HG02610 (cell line): ENCODE results near the gene CD276.
"Not testable (repeated sequence)": the region's sequence is repeated elsewhere in the genome, so short reads cannot be mapped to it uniquely, and the experiment has no call there.

Experiments used
- ATAC-seq: cut with Tn5 transposase; IDR thresholded peaks from one replicate; pipeline ENCODE4 v1.9.1; 2021; ENCODE audit warnings: mild to moderate bottlenecking, moderate library complexity; ENCODE audit not compliant: unreplicated experiment

The CD276 gene

GRCh38 chr15:73683777-73684580, at the start of gene CD276:
Gene CD276, plus strand, starts transcription at chr15:73684383. Its CDS starts 15,257 bp downstream, at chr15:73699640.
- no peak for ATAC-seq

GRCh38 chr15:73637527-73637926, 46.7 kb upstream of the CD276 start:
- ATAC-seq = no peak

GRCh38 chr15:73639464-73639863, 44.7 kb upstream of the CD276 start:
- ATAC-seq = not testable (repeated sequence)

GRCh38 chr15:73647259-73648013, 36.7 kb upstream of the CD276 start:
- ATAC-seq = no peak

GRCh38 chr15:73648014-73648295, 36.2 kb upstream of the CD276 start:
- ATAC-seq = no peak

- ATAC-seq = no peak
Observed at GRCh38 chr15:73650416-73651126, 33.6 kb upstream of the CD276 start.

- ATAC-seq = no peak
Observed at GRCh38 chr15:73654659-73655058, 29.5 kb upstream of the CD276 start.

- ATAC-seq = no peak
Observed at GRCh38 chr15:73655724-73656123, 28.5 kb upstream of the CD276 start.

GRCh38 chr15:73658645-73659044, 25.5 kb upstream of the CD276 start:
- ATAC-seq = no peak

GRCh38 chr15:73660455-73660854, 23.7 kb upstream of the CD276 start:
- ATAC-seq = no peak

- ATAC-seq = no peak
Observed at GRCh38 chr15:73674587-73674986, 9.6 kb upstream of the CD276 start.

- ATAC-seq = no peak
Observed at GRCh38 chr15:73677146-73677607, 7.0 kb upstream of the CD276 start.

- no peak for ATAC-seq
Observed at GRCh38 chr15:73677733-73678132, 6.5 kb upstream of the CD276 start.

- no peak for ATAC-seq
Observed at GRCh38 chr15:73678498-73678897, 5.7 kb upstream of the CD276 start.

- ATAC-seq = no peak
Observed at GRCh38 chr15:73679180-73679579, 5.0 kb upstream of the CD276 start.

GRCh38 chr15:73679964-73680363, 4.2 kb upstream of the CD276 start:
- no peak for ATAC-seq

- no peak for ATAC-seq
Observed at GRCh38 chr15:73680549-73680948, 3.6 kb upstream of the CD276 start.

- no peak for ATAC-seq
Observed at GRCh38 chr15:73681063-73681462, 3.1 kb upstream of the CD276 start.

- ATAC-seq = no peak
Observed at GRCh38 chr15:73681856-73682599, 2.2 kb upstream of the CD276 start.

- ATAC-seq = no peak
Observed at GRCh38 chr15:73682600-73683090, 1.5 kb upstream of the CD276 start.

- ATAC-seq = no peak
Observed at GRCh38 chr15:73683257-73683776, 866 bp upstream of the CD276 start.
